Activated CD8-positive, alpha-beta memory T cell treated with anti-CD3 and anti-CD28 coated beads for 24 hours (primary cell): ENCODE data around the gene LPCAT2.

Source experiments
- DNase-seq: peaks from one replicate; pipeline ENCODE4 v3.0.0-alpha.2; 2020

Gene LPCAT2

GRCh38 chr16:55621771-55622170 is 112.9 kb downstream of the LPCAT2 start:
- DNase-seq, result no peak

GRCh38 chr16:55622272-55622671 is 113.4 kb downstream of the LPCAT2 start:
- DNase-seq, result no peak

- DNase-seq, result no peak
Observed at GRCh38 chr16:55622930-55623561, 114.2 kb downstream of the LPCAT2 start.

- DNase-seq, result no peak
Observed at GRCh38 chr16:55623640-55624039, 114.8 kb downstream of the LPCAT2 start.

- DNase-seq, result no peak
Observed at GRCh38 chr16:55624696-55625095, 115.8 kb downstream of the LPCAT2 start.

GRCh38 chr16:55625843-55626242 is 117.0 kb downstream of the LPCAT2 start:
- no peak for DNase-seq

GRCh38 chr16:55628306-55628968 is 119.6 kb downstream of the LPCAT2 start:
- DNase-seq, result no peak

GRCh38 chr16:55630774-55631173 is 121.9 kb downstream of the LPCAT2 start:
- no peak for DNase-seq

- no peak for DNase-seq
Observed at GRCh38 chr16:55632259-55632658, 123.4 kb downstream of the LPCAT2 start.

GRCh38 chr16:55634193-55634592 is 125.3 kb downstream of the LPCAT2 start:
- no peak for DNase-seq
